NCI-H526 treated with DMSO at 0.1 percent for 48 hours (cell line): Measurements from ENCODE around the gene SPDYE2B.
"Not testable (repeated sequence)": the region's sequence is repeated elsewhere in the genome, so short reads cannot be mapped to it uniquely, and the experiment has no call there.

Source experiments
- DNase-seq: peaks from one replicate; lab custom pipeline; 2025; lab: John Stamatoyannopoulos, UW

The SPDYE2B gene

GRCh38 chr7:102698962-102699750 is 49.0 kb downstream of the SPDYE2B start:
- DNase-seq = not testable (repeated sequence)
